ENCODE data around the gene SLC7A7. TPM values are rescaled to one million over a fixed set of nuclear protein-coding genes. Genes with fewer than 3 reads are reported as not detected.

SLC7A7 gene
- total and polyA plus RNA-seq, 2 of the 13 experiments (the other 11 are each of a cell fraction or from before 2014, with no cell fraction given) = 0.13 to 0.63 TPM

- CTCF ChIA-PET (ENCODE audit: low intra/inter-chr PET ratio, low total read pairs) = no interaction called here
- Histone ChIP-seq H3K9ac (ENCODE audit: insufficient read depth, low read depth, low read length) (no peak overlapping the region), H3K36me3 (replicated peaks in 1 of 2; ENCODE audit: control insufficient read depth in 1 of 2, insufficient read depth in 2 of 2, low read length in 2 of 2) (no peaks in the 10 kb centered on the region), H3K27me3 (ENCODE audit: control insufficient read depth in 1 of 2, insufficient read depth in 2 of 2, low read length in 2 of 2) (peaks cover 0 to 8% of the 10 kb centered on the region in 2 experiments; a peak in 1 of 5 replicates), H4K20me1 (ENCODE audit: insufficient read depth, low read length) (no peaks in the 10 kb centered on the region), H3K79me2 (ENCODE audit: insufficient read depth, low read length) (no peaks in the 10 kb centered on the region), H3K4me1 (ENCODE audit: insufficient read depth, low read length) (peaks cover 17% of the 10 kb centered on the region), H2AFZ (ENCODE audit: low read length) (no peak overlapping the region), H3K4me2 (ENCODE audit: low read depth, low read length) (no peak overlapping the region), H3K9me3 (ENCODE audit: low read length) (no peaks in the 10 kb centered on the region), H3K27ac (ENCODE audit: extremely low read length, insufficient read depth, low read length) (no peak overlapping the region), H3K4me3 (replicated peaks in 1 of 3; ENCODE audit: insufficient read depth in 1 of 3, low read depth in 2 of 3, low read length in 3 of 3) (no peak overlapping the region)
- intact Hi-C loops (cut with micrococcal nuclease; ENCODE audit: unreplicated experiment) = no loop called here
- DNase-seq (ENCODE audit: low spot score) (no peak), FAIRE-seq (no peak), ATAC-seq (no peak)
- no TSS peak for BruUV-seq (replicated peaks)
- POLR2A ChIA-PET = interaction anchor here (2.2 kb wide), 1 partner anchor 17 kb away, joined by 10 read pairs; the partner anchor contains the start of gene OXA1L
- no peak for TF ChIP-seq ZNF264 (CRISPR knock-in tag; IDR thresholded peaks at IDR 0.05)
- no peak for TF ChIP-seq DPF2 (CRISPR knock-in tag; IDR thresholded peaks at IDR 0.05; ENCODE audit: borderline replicate concordance, low read depth)
- no peak for TF ChIP-seq POLR2A (IDR thresholded peaks at IDR 0.05; ENCODE audit: insufficient read depth in 1 of 2, low read depth in 2 of 2, low read length in 2 of 2)
- TF ChIP-seq ZNF329 (CRISPR knock-in tag; IDR thresholded peaks at IDR 0.05; ENCODE audit: low read depth) = no peak
- no peak for TF ChIP-seq ZNF704 (CRISPR knock-in tag; IDR thresholded peaks at IDR 0.05; ENCODE audit: borderline replicate concordance)
- TF ChIP-seq MATR3 (CRISPR knock-in tag; IDR thresholded peaks at IDR 0.05) = no peak
- TF ChIP-seq ZNF572 (CRISPR knock-in tag; IDR thresholded peaks at IDR 0.05) = no peak
- no peak for TF ChIP-seq ZBTB4 (CRISPR knock-in tag; IDR thresholded peaks at IDR 0.05; ENCODE audit: borderline replicate concordance)
- in situ Hi-C loops (cut with HindIII; ENCODE audit: extremely low pct_ligation_motif_present, low pct_unique_long_range_greater_than_20kb) = no loop called here
- 31% methylated on average over 4 of the region's 4 CpGs for WGBS (ENCODE audit: low lambda C conversion rate)
These were observed 66.6 kb downstream of the SLC7A7 start for GRCh38 chr14:22748631-22749068.

All from HepG2 (cell line).